GM12878 (cell line): Measurements from ENCODE around the gene DRAXIN. TPM values are rescaled to one million over a fixed set of nuclear protein-coding genes. Genes with fewer than 3 reads are reported as not detected.

Source experiments
- ATF3 ChIP-seq: IDR thresholded peaks from 2 replicates; pipeline ENCODE4 v1.6.1; 2011; ENCODE audit warnings: low read depth, mild to moderate bottlenecking, low read length, moderate library complexity, borderline replicate concordance; ENCODE audit errors: extremely low read depth
- DPF2 ChIP-seq: fragments of 450-650 bp; IDR thresholded peaks from 2 replicates; pipeline ENCODE4 v1.6.1; 2017; ENCODE audit warnings: mild to moderate bottlenecking
- EGR1 ChIP-seq, 2 experiments: IDR thresholded peaks; 1 replicate in 1 of 2; 2 replicates in 1 of 2; pipeline ENCODE4 v1.6.1; 2011 to 2012; ENCODE audit warnings: low read depth in 2 of 2, low read length in 2 of 2, borderline replicate concordance in 1 of 2, mild to moderate bottlenecking in 1 of 2, moderate library complexity in 1 of 2
- ELK1 ChIP-seq: IDR thresholded peaks from 2 replicates; pipeline ENCODE4 v1.6.1; 2012; ENCODE audit warnings: low read depth, low read length, improper control_type of control experiment
- ETV6 ChIP-seq, 2 experiments: fragments of 450-650 bp in 1 of 2; IDR thresholded peaks in 1 of 2; conservative IDR thresholded peaks in 1 of 2; 2 replicates each; pipeline ENCODE4 v1.6.1; 2014; ENCODE audit warnings: antibody characterized with exemption in 1 of 2, borderline replicate concordance in 1 of 2, low read depth in 1 of 2, mild to moderate bottlenecking in 1 of 2, moderate library complexity in 1 of 2
- GABPA ChIP-seq: IDR thresholded peaks from 2 replicates; pipeline ENCODE4 v1.6.1; 2014; ENCODE audit warnings: antibody characterized with exemption, low read depth, mild to moderate bottlenecking, inconsistent platforms
- HCFC1 ChIP-seq: fragments of 150-350 bp; IDR thresholded peaks from 2 replicates; pipeline ENCODE4 v1.6.1; 2014; ENCODE audit warnings: low read length
- MEF2B ChIP-seq: fragments of 450-650 bp; IDR thresholded peaks from 2 replicates; pipeline ENCODE4 v1.6.1; 2018; ENCODE audit warnings: mild to moderate bottlenecking, moderate library complexity; ENCODE audit not compliant: partially characterized antibody, poor library complexity, severe bottlenecking
- MXI1 ChIP-seq: fragments of 150-350 bp; IDR thresholded peaks from 2 replicates; pipeline ENCODE4 v1.6.1; 2011; ENCODE audit warnings: low read depth, mild to moderate bottlenecking, inconsistent platforms, low read length, improper control_type of control experiment
- NFXL1 ChIP-seq: fragments of 450-650 bp; IDR thresholded peaks from 2 replicates; pipeline ENCODE4 v1.6.1; 2017; ENCODE audit warnings: antibody characterized with exemption, mild to moderate bottlenecking, borderline replicate concordance
- NRF1 ChIP-seq: conservative IDR thresholded peaks from 2 replicates; pipeline ENCODE4 v1.6.1; 2011; ENCODE audit warnings: mild to moderate bottlenecking, low read depth, low read length, improper control_type of control experiment
- RAD51 ChIP-seq: fragments of 450-650 bp; IDR thresholded peaks from 2 replicates; pipeline ENCODE4 v1.6.1; 2016; ENCODE audit warnings: moderate library complexity, mild to moderate bottlenecking, inconsistent platforms
- SKIL ChIP-seq: fragments of 450-650 bp; IDR thresholded peaks from 2 replicates; pipeline ENCODE4 v1.6.1; 2017; ENCODE audit warnings: mild to moderate bottlenecking, low read depth, inconsistent platforms; ENCODE audit not compliant: poor library complexity, severe bottlenecking
- SMAD5 ChIP-seq: IDR thresholded peaks from 2 replicates; pipeline ENCODE4 v1.6.1; 2016; ENCODE audit warnings: antibody characterized with exemption, low read depth
- ZBTB40 ChIP-seq: fragments of 450-650 bp; IDR thresholded peaks from 2 replicates; pipeline ENCODE4 v1.6.1; 2016; ENCODE audit warnings: mild to moderate bottlenecking, moderate library complexity, borderline replicate concordance
- ZNF24 ChIP-seq: fragments of 450-650 bp; IDR thresholded peaks from 2 replicates; pipeline ENCODE4 v1.6.1; 2017; ENCODE audit warnings: antibody characterized with exemption, mild to moderate bottlenecking
- ZNF274 ChIP-seq: IDR thresholded peaks from one replicate; pipeline ENCODE4 v1.8.0; 2011; ENCODE audit not compliant: insufficient read length, insufficient read depth
- polyA plus RNA-seq, 11 experiments: library from polyadenylated mRNA; depleted of rRNA in 4 of 11; unstranded in 6 of 11; stranded (reverse) in 5 of 11; fragments of >200 nt; fragmentation: Nextera tagmentation in 4 of 11; fragmentation: Illumina TruSeq in 1 of 11; extraction: Ambion mirVana in 4 of 11; extraction: Trizol in 1 of 11; gene quantifications; 1 replicate in 1 of 11; 2 replicates in 10 of 11; pipeline versions ENCODE4 v1.2.1 to v1.2.3, GENCODE V29; 2011 to 2016; ENCODE audit warnings: inconsistent platforms in 2 of 11, missing spikeins in 2 of 11, low read depth in 1 of 11
- total RNA-seq, 4 experiments: library from RNA; depleted of rRNA in 3 of 4; stranded (reverse); fragments of >200 nt in 3 of 4; fragmentation: Illumina TruSeq in 1 of 4; extraction: Trizol in 1 of 4; gene quantifications; 2 replicates each; pipeline versions ENCODE4 v1.2.1 to v1.2.3, GENCODE V29; 2013 to 2021
- TF ChIP-seq, protein P1 (sequence below): fragments of 450-650 bp; IDR thresholded peaks from 2 replicates; pipeline ENCODE4 v1.6.1; 2016; ENCODE audit warnings: mild to moderate bottlenecking
- TF ChIP-seq, protein P2 (sequence below): IDR thresholded peaks from 2 replicates; pipeline ENCODE4 v1.6.1; 2012; ENCODE audit warnings: low read depth, low read length, improper control_type of control experiment

DRAXIN gene
- total and polyA plus RNA-seq, 10 of the 15 experiments (the other 5 are each of a cell fraction or from before 2014, with no cell fraction given): 0.01 to 0.05 (median 0.03) TPM; not detected in 3

- TF ChIP-seq ELK1 (no peak), EGR1 (IDR thresholded peaks at IDR 0.05; ENCODE audit: borderline replicate concordance in 1 of 2, low read depth in 2 of 2, low read length in 2 of 2) (peak in 1 of 2 experiments; percentile 70; a peak in 1 of 3 replicates), NRF1 (no peak), SKIL (no peak), MXI1 (peak; percentile 92), SMAD5 (no peak), ZNF24 (no peak), ZNF274 (no peak), ZBTB40 (no peak), MEF2B (peak; percentile 62), DPF2 (0 out of 2 replicates have a peak, but pooled peaks have one; percentile 34), NFXL1 (no peak), GABPA (no peak), RAD51 (peak; percentile 99), HCFC1 (0 out of 2 replicates have a peak, but pooled peaks have one; percentile 25), ETV6 (conservative IDR thresholded peaks at IDR 0.05 in 1 of 2, IDR thresholded peaks at IDR 0.05 in 1 of 2; ENCODE audit: borderline replicate concordance in 1 of 2, low read depth in 1 of 2) (no peak), ATF3 (peak; percentile 87)
- TF ChIP-seq, protein P1, sequence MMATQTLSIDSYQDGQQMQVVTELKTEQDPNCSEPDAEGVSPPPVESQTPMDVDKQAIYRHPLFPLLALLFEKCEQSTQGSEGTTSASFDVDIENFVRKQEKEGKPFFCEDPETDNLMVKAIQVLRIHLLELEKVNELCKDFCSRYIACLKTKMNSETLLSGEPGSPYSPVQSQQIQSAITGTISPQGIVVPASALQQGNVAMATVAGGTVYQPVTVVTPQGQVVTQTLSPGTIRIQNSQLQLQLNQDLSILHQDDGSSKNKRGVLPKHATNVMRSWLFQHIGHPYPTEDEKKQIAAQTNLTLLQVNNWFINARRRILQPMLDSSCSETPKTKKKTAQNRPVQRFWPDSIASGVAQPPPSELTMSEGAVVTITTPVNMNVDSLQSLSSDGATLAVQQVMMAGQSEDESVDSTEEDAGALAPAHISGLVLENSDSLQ: no peak; the same call in 1 of the 2 replicates
- TF ChIP-seq, protein P2, sequence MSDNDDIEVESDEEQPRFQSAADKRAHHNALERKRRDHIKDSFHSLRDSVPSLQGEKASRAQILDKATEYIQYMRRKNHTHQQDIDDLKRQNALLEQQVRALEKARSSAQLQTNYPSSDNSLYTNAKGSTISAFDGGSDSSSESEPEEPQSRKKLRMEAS: peak; percentile 87
These were observed 44.6 kb downstream of the DRAXIN start, which contains the start of gene AGTRAP (continued) for GRCh38 chr1:11735854-11736745.
